Measurements from ENCODE around the gene ZBTB5. TPM values are rescaled to one million over a fixed set of nuclear protein-coding genes. Genes with fewer than 3 reads are reported as not detected.

Gene ZBTB5
- total and polyA plus RNA-seq, 9 of the 15 experiments (the other 6 are each of a cell fraction or from before 2014, with no cell fraction given): 2.3 to 43.2 (median 15.5) TPM

DNA sequence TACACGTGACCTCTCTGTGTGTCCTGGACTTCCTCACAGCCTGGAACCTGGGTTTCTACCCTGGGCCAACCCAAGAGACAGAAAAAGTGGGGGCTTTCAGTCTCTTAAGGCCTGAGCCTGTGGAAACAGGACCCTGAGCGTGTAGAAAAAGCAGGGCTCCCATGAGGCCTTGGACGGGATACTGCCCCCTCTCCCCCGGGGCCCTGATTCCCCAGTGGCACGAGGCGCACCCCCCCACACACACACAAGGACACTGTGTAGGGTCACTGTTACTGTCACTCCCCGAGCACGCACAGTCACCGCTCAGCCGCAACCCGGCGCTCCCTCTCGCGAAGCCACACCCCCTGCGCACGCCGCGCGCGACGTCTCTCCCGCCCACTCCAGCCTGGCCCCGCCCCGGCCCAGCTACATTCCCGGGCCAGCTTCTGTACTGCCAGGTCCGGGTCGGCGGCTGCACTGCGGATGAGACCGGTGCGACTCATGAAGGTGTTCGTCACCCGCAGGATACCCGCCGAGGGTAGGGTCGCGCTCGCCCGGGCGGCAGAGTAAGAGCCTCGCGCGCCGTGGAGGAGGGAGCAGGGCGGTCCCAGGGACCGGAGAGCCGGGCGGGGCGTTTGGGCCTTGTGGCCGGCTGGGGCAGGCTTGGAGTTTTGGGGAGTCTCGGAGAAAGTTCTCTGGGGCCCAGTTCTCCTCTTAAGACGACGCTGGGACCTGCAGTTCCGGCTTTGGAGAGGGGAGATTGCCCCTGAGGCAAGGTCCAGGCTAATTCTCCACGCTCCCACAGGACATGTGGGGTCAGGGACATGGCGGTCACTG lies 42.8 kb downstream of the ZBTB5 start, which contains the start of gene GRHPR (continued):
- TF ChIP-seq MTA3 (IDR thresholded peaks at IDR 0.05; ENCODE audit: borderline replicate concordance) (peak; percentile 92), PHF21A (IDR thresholded peaks at IDR 0.05; ENCODE audit: borderline replicate concordance, low read depth) (no peak), PHF8 (IDR thresholded peaks at IDR 0.05; ENCODE audit: borderline replicate concordance, low read length) (peak; percentile 97), SUPT5H (IDR thresholded peaks at IDR 0.05) (peak; percentile 96), LCOR (CRISPR knock-in tag; IDR thresholded peaks at IDR 0.05) (peak; percentile 81; the same call in 1 of the 2 replicates), TAF15 (IDR thresholded peaks at IDR 0.05; ENCODE audit: low read depth, low read length) (no peak), CBX3 (IDR thresholded peaks at IDR 0.05; ENCODE audit: borderline replicate concordance in 1 of 2, low read length in 2 of 2) (no peak), ATF1 (CRISPR knock-in tag; IDR thresholded peaks at IDR 0.05) (no peak; the same call in 1 of the 2 replicates), ATF1 (tag; IDR thresholded peaks at IDR 0.05) (peak; percentile 89), CHD2 (IDR thresholded peaks at IDR 0.05; ENCODE audit: low read depth, low read length) (0 out of 2 replicates have a peak, but pooled peaks have one; percentile 33), SPI1 (IDR thresholded peaks at IDR 0.05; ENCODE audit: borderline replicate concordance, low read depth, low read length) (peak; percentile 83), MAZ (CRISPR knock-in tag; conservative IDR thresholded peaks at IDR 0.05 in 1 of 2, IDR thresholded peaks at IDR 0.05 in 1 of 2) (peak; percentile 87 to 95), ZNF239 (CRISPR knock-in tag; IDR thresholded peaks at IDR 0.05) (peak; percentile 4; the same call in 1 of the 2 replicates), HLTF (IDR thresholded peaks at IDR 0.05) (peak; percentile 14; the same call in 1 of the 2 replicates)
- TF ChIP-seq, protein P1, sequence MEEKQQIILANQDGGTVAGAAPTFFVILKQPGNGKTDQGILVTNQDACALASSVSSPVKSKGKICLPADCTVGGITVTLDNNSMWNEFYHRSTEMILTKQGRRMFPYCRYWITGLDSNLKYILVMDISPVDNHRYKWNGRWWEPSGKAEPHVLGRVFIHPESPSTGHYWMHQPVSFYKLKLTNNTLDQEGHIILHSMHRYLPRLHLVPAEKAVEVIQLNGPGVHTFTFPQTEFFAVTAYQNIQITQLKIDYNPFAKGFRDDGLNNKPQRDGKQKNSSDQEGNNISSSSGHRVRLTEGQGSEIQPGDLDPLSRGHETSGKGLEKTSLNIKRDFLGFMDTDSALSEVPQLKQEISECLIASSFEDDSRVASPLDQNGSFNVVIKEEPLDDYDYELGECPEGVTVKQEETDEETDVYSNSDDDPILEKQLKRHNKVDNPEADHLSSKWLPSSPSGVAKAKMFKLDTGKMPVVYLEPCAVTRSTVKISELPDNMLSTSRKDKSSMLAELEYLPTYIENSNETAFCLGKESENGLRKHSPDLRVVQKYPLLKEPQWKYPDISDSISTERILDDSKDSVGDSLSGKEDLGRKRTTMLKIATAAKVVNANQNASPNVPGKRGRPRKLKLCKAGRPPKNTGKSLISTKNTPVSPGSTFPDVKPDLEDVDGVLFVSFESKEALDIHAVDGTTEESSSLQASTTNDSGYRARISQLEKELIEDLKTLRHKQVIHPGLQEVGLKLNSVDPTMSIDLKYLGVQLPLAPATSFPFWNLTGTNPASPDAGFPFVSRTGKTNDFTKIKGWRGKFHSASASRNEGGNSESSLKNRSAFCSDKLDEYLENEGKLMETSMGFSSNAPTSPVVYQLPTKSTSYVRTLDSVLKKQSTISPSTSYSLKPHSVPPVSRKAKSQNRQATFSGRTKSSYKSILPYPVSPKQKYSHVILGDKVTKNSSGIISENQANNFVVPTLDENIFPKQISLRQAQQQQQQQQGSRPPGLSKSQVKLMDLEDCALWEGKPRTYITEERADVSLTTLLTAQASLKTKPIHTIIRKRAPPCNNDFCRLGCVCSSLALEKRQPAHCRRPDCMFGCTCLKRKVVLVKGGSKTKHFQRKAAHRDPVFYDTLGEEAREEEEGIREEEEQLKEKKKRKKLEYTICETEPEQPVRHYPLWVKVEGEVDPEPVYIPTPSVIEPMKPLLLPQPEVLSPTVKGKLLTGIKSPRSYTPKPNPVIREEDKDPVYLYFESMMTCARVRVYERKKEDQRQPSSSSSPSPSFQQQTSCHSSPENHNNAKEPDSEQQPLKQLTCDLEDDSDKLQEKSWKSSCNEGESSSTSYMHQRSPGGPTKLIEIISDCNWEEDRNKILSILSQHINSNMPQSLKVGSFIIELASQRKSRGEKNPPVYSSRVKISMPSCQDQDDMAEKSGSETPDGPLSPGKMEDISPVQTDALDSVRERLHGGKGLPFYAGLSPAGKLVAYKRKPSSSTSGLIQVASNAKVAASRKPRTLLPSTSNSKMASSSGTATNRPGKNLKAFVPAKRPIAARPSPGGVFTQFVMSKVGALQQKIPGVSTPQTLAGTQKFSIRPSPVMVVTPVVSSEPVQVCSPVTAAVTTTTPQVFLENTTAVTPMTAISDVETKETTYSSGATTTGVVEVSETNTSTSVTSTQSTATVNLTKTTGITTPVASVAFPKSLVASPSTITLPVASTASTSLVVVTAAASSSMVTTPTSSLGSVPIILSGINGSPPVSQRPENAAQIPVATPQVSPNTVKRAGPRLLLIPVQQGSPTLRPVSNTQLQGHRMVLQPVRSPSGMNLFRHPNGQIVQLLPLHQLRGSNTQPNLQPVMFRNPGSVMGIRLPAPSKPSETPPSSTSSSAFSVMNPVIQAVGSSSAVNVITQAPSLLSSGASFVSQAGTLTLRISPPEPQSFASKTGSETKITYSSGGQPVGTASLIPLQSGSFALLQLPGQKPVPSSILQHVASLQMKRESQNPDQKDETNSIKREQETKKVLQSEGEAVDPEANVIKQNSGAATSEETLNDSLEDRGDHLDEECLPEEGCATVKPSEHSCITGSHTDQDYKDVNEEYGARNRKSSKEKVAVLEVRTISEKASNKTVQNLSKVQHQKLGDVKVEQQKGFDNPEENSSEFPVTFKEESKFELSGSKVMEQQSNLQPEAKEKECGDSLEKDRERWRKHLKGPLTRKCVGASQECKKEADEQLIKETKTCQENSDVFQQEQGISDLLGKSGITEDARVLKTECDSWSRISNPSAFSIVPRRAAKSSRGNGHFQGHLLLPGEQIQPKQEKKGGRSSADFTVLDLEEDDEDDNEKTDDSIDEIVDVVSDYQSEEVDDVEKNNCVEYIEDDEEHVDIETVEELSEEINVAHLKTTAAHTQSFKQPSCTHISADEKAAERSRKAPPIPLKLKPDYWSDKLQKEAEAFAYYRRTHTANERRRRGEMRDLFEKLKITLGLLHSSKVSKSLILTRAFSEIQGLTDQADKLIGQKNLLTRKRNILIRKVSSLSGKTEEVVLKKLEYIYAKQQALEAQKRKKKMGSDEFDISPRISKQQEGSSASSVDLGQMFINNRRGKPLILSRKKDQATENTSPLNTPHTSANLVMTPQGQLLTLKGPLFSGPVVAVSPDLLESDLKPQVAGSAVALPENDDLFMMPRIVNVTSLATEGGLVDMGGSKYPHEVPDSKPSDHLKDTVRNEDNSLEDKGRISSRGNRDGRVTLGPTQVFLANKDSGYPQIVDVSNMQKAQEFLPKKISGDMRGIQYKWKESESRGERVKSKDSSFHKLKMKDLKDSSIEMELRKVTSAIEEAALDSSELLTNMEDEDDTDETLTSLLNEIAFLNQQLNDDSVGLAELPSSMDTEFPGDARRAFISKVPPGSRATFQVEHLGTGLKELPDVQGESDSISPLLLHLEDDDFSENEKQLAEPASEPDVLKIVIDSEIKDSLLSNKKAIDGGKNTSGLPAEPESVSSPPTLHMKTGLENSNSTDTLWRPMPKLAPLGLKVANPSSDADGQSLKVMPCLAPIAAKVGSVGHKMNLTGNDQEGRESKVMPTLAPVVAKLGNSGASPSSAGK (IDR thresholded peaks at IDR 0.05): peak; percentile 86
- TF ChIP-seq, protein P2, sequence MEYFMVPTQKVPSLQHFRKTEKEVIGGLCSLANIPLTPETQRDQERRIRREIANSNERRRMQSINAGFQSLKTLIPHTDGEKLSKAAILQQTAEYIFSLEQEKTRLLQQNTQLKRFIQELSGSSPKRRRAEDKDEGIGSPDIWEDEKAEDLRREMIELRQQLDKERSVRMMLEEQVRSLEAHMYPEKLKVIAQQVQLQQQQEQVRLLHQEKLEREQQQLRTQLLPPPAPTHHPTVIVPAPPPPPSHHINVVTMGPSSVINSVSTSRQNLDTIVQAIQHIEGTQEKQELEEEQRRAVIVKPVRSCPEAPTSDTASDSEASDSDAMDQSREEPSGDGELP (CRISPR knock-in tag; IDR thresholded peaks at IDR 0.05; ENCODE audit: borderline replicate concordance): peak; percentile 88

All from K562 (cell line).